Measurements from ENCODE around the gene GSDME. TPM values are rescaled to one million over a fixed set of nuclear protein-coding genes. Genes with fewer than 3 reads are reported as not detected.

Gene GSDME
- total and polyA plus RNA-seq, 4 donors, result 3.2 to 4.0 (median 3.7) TPM

DNA sequence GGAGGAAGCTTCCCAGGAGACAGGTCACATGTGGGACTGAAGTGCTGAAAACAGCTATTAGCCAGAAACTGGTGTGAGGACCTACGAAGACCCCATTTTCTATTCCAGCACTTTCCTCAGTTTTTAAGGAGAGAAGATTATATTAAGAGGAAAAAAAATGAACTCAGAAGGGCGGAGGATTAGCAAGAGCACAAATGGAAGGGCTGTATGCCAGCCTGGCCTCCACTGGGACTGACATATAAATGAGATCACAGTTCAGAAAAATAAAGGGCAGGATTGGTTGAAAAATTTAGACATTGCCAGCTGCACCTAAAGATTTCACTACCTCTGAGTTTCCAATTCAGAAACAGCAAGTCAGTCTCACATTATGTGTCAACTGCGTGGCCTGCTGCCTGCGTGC is 53.0 kb downstream of the GSDME start (continued):
- no peak for TF ChIP-seq HNF4A (conservative IDR thresholded peaks at IDR 0.05)

DNA sequence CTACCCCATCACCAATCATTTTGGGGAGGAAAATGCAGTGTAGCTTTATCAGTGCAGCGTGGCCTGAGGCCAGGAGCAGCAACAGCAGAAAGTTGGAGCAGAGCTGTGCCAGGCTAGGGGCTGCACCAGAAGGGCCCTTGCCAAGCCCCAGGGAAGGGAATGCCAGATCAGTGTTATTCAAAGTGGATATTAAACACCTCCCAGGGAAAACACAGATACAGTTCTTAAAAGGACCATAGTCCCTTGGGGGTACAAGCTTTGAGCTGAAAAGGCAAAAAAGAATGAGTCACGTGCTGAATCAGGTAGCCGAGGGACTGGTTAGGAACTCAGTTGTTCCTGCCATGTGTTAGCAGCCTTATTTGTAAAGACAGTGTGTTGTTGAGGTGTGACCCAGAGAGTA is 54.0 kb downstream of the GSDME start:
- H3K36me3 ChIP-seq (ENCODE audit: control insufficient read depth in 4 of 4, insufficient read depth in 3 of 4, low read depth in 1 of 4, low read length in 3 of 4), result no peaks in the 10 kb centered on the region
- H3K9ac ChIP-seq (ENCODE audit: low read depth in 1 of 2, low read length in 2 of 2), result no peak overlapping the region
- WGBS, result 88% methylated on average over 3 of the region's 3 CpGs
- no peaks in the 10 kb centered on the region for H3K4me1 ChIP-seq (ENCODE audit: control insufficient read depth in 4 of 4, insufficient read depth in 4 of 4, low read length in 3 of 4)
- TF ChIP-seq, protein P1, sequence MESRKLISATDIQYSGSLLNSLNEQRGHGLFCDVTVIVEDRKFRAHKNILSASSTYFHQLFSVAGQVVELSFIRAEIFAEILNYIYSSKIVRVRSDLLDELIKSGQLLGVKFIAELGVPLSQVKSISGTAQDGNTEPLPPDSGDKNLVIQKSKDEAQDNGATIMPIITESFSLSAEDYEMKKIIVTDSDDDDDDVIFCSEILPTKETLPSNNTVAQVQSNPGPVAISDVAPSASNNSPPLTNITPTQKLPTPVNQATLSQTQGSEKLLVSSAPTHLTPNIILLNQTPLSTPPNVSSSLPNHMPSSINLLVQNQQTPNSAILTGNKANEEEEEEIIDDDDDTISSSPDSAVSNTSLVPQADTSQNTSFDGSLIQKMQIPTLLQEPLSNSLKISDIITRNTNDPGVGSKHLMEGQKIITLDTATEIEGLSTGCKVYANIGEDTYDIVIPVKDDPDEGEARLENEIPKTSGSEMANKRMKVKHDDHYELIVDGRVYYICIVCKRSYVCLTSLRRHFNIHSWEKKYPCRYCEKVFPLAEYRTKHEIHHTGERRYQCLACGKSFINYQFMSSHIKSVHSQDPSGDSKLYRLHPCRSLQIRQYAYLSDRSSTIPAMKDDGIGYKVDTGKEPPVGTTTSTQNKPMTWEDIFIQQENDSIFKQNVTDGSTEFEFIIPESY (IDR thresholded peaks at IDR 0.05), result no peak
- TF ChIP-seq, protein P2, sequence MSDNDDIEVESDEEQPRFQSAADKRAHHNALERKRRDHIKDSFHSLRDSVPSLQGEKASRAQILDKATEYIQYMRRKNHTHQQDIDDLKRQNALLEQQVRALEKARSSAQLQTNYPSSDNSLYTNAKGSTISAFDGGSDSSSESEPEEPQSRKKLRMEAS (IDR thresholded peaks at IDR 0.05), result no peak
- TF ChIP-seq TAF1 (conservative IDR thresholded peaks at IDR 0.05) (no peak), YY1 (IDR thresholded peaks at IDR 0.05) (no peak)
- TF ChIP-seq, protein P3, sequence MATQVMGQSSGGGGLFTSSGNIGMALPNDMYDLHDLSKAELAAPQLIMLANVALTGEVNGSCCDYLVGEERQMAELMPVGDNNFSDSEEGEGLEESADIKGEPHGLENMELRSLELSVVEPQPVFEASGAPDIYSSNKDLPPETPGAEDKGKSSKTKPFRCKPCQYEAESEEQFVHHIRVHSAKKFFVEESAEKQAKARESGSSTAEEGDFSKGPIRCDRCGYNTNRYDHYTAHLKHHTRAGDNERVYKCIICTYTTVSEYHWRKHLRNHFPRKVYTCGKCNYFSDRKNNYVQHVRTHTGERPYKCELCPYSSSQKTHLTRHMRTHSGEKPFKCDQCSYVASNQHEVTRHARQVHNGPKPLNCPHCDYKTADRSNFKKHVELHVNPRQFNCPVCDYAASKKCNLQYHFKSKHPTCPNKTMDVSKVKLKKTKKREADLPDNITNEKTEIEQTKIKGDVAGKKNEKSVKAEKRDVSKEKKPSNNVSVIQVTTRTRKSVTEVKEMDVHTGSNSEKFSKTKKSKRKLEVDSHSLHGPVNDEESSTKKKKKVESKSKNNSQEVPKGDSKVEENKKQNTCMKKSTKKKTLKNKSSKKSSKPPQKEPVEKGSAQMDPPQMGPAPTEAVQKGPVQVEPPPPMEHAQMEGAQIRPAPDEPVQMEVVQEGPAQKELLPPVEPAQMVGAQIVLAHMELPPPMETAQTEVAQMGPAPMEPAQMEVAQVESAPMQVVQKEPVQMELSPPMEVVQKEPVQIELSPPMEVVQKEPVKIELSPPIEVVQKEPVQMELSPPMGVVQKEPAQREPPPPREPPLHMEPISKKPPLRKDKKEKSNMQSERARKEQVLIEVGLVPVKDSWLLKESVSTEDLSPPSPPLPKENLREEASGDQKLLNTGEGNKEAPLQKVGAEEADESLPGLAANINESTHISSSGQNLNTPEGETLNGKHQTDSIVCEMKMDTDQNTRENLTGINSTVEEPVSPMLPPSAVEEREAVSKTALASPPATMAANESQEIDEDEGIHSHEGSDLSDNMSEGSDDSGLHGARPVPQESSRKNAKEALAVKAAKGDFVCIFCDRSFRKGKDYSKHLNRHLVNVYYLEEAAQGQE (IDR thresholded peaks at IDR 0.05), result no peak
- no peak overlapping the region for H3K4me3 ChIP-seq (ENCODE audit: low read depth in 1 of 3, low read length in 3 of 3)
- no peaks in the 10 kb centered on the region for H3K9me3 ChIP-seq (ENCODE audit: control insufficient read depth in 4 of 4, low read length in 3 of 4)
- DNase-seq (ENCODE audit: low spot score), result no peak
- H3K27me3 ChIP-seq (ENCODE audit: control insufficient read depth in 4 of 4, insufficient read depth in 4 of 4, low read length in 3 of 4), result no peaks in the 10 kb centered on the region
- no peak overlapping the region for H3K27ac ChIP-seq (ENCODE audit: low read depth in 1 of 2, low read length in 2 of 2)

DNA sequence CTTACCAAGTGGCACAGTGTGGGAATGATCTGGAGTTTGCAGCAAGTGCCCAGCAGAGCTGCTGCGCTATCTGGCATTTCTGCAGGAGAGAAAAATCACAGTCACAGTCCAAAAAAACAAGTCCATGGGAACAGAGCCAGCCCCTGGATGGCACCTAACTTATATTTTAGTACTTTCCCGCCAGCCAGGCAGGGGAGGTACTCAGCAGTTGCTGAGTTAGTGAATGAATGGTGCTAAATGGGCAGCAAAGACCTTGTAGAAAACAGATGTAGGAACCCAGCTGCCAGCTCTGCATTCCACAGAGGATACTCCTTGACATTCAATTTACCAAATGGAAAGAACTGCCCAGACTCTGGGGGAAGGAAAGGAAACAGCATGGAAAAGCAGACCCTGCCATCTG is 54.5 kb downstream of the GSDME start:
- Histone ChIP-seq H3K36me3 (ENCODE audit: control insufficient read depth in 4 of 4, insufficient read depth in 3 of 4, low read depth in 1 of 4, low read length in 3 of 4) (no peaks in the 10 kb centered on the region), H3K4me1 (ENCODE audit: control insufficient read depth in 4 of 4, insufficient read depth in 4 of 4, low read length in 3 of 4) (no peaks in the 10 kb centered on the region), H3K27me3 (ENCODE audit: control insufficient read depth in 4 of 4, insufficient read depth in 4 of 4, low read length in 3 of 4) (no peaks in the 10 kb centered on the region), H3K9me3 (ENCODE audit: control insufficient read depth in 4 of 4, low read length in 3 of 4) (no peaks in the 10 kb centered on the region), H3K9ac (ENCODE audit: low read depth in 1 of 2, low read length in 2 of 2) (no peak overlapping the region), H3K4me3 (ENCODE audit: low read depth in 1 of 3, low read length in 3 of 3) (no peak overlapping the region), H3K27ac (ENCODE audit: low read depth in 1 of 2, low read length in 2 of 2) (no peak overlapping the region)
- no peak for DNase-seq (ENCODE audit: low spot score)
- WGBS, result 79% methylated on average over 2 of the region's 2 CpGs
- TF ChIP-seq RXRA (IDR thresholded peaks at IDR 0.05) (no peak), SP1 (IDR thresholded peaks at IDR 0.05) (no peak), FOXA1 (IDR thresholded peaks at IDR 0.05) (no peak), FOXA2 (IDR thresholded peaks at IDR 0.05) (no peak), RAD21 (IDR thresholded peaks at IDR 0.05) (no peak), YY1 (IDR thresholded peaks at IDR 0.05) (no peak), JUND (IDR thresholded peaks at IDR 0.05) (no peak), EGR1 (IDR thresholded peaks at IDR 0.05; ENCODE audit: low read depth in 2 of 2) (no peak), GABPA (IDR thresholded peaks at IDR 0.05 in 1 of 2, conservative IDR thresholded peaks at IDR 0.05 in 1 of 2) (no peak), TAF1 (conservative IDR thresholded peaks at IDR 0.05) (no peak), HNF4G (IDR thresholded peaks at IDR 0.05) (no peak), NR2F2 (IDR thresholded peaks at IDR 0.05) (no peak), HNF4A (conservative IDR thresholded peaks at IDR 0.05) (no peak)
- TF ChIP-seq, protein P4, sequence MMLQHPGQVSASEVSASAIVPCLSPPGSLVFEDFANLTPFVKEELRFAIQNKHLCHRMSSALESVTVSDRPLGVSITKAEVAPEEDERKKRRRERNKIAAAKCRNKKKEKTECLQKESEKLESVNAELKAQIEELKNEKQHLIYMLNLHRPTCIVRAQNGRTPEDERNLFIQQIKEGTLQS (IDR thresholded peaks at IDR 0.05), result no peak
- TF ChIP-seq, protein P2 (IDR thresholded peaks at IDR 0.05), result no peak
- TF ChIP-seq, protein P1 (IDR thresholded peaks at IDR 0.05), result no peak
- TF ChIP-seq, protein P5, sequence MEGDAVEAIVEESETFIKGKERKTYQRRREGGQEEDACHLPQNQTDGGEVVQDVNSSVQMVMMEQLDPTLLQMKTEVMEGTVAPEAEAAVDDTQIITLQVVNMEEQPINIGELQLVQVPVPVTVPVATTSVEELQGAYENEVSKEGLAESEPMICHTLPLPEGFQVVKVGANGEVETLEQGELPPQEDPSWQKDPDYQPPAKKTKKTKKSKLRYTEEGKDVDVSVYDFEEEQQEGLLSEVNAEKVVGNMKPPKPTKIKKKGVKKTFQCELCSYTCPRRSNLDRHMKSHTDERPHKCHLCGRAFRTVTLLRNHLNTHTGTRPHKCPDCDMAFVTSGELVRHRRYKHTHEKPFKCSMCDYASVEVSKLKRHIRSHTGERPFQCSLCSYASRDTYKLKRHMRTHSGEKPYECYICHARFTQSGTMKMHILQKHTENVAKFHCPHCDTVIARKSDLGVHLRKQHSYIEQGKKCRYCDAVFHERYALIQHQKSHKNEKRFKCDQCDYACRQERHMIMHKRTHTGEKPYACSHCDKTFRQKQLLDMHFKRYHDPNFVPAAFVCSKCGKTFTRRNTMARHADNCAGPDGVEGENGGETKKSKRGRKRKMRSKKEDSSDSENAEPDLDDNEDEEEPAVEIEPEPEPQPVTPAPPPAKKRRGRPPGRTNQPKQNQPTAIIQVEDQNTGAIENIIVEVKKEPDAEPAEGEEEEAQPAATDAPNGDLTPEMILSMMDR (IDR thresholded peaks at IDR 0.05; ENCODE audit: low read depth, low read length, missing input control), result no peak

Measured in liver (tissue), 9 donors.